HEK293 (cell line): ENCODE data around the gene ABHD8.

Experiments used
- BCL11B ChIP-seq: fragments of 450-650 bp; formaldehyde crosslinking; IDR thresholded peaks from 2 replicates; pipeline ENCODE4 v1.5.1; 2016; ENCODE audit warnings: low read depth, missing biosample characterization, missing genetic modification characterization
- FEZF1 ChIP-seq: fragments of 450-650 bp; formaldehyde crosslinking; IDR thresholded peaks from 2 replicates; pipeline ENCODE4 v1.5.1; 2016; ENCODE audit warnings: missing biosample characterization, missing genetic modification characterization
- GLIS1 ChIP-seq: fragments of 450-650 bp; formaldehyde crosslinking; IDR thresholded peaks from 2 replicates; pipeline ENCODE4 v1.5.1; 2016; ENCODE audit warnings: missing biosample characterization, missing genetic modification characterization
- GLIS2 ChIP-seq: fragments of 450-650 bp; formaldehyde crosslinking; IDR thresholded peaks from 2 replicates; pipeline ENCODE4 v1.5.1; 2016; ENCODE audit warnings: missing biosample characterization, missing genetic modification characterization
- HOXA7 ChIP-seq: sonication (generic); formaldehyde crosslinking; IDR thresholded peaks from 2 replicates; pipeline ENCODE4 v1.8.1; 2022; ENCODE audit warnings: missing genetic modification reagents, borderline replicate concordance
- KLF10 ChIP-seq: fragments of 450-650 bp; IDR thresholded peaks from 2 replicates; pipeline ENCODE4 v1.5.1; 2018; ENCODE audit warnings: missing biosample characterization, mild to moderate bottlenecking, missing genetic modification characterization
- KLF7 ChIP-seq: fragments of 450-650 bp; formaldehyde crosslinking; IDR thresholded peaks from 2 replicates; pipeline ENCODE4 v1.5.1; 2016; ENCODE audit warnings: missing biosample characterization, missing genetic modification characterization, borderline replicate concordance
- MEIS1 ChIP-seq: sonication (generic); formaldehyde crosslinking; IDR thresholded peaks from 2 replicates; pipeline ENCODE4 v1.8.1; 2022; ENCODE audit warnings: missing genetic modification reagents, mild to moderate bottlenecking, borderline replicate concordance
- PRDM1 ChIP-seq: fragments of 450-650 bp; formaldehyde crosslinking; IDR thresholded peaks from 2 replicates; pipeline ENCODE4; 2016; ENCODE audit warnings: missing biosample characterization, missing genetic modification characterization
- SETDB1 ChIP-seq: IDR thresholded peaks from one replicate; pipeline ENCODE4 v1.6.1; 2017; ENCODE audit warnings: mild to moderate bottlenecking, low read length, moderate library complexity, mixed read lengths; ENCODE audit not compliant: insufficient read length
- ZBTB8A ChIP-seq: fragments of 450-650 bp; formaldehyde crosslinking; IDR thresholded peaks from 2 replicates; pipeline ENCODE4 v1.5.1; 2016; ENCODE audit warnings: missing biosample characterization, missing genetic modification characterization
- ZNF10 ChIP-seq: fragments of 450-650 bp; formaldehyde crosslinking; IDR thresholded peaks from 2 replicates; pipeline ENCODE4 v1.5.1; 2017; ENCODE audit warnings: missing biosample characterization, missing genetic modification characterization
- ZNF211 ChIP-seq: fragments of 450-650 bp; formaldehyde crosslinking; IDR thresholded peaks from 2 replicates; pipeline ENCODE4 v1.5.1; 2016; ENCODE audit warnings: low read depth, missing biosample characterization, missing genetic modification characterization
- ZNF37A ChIP-seq: fragments of 450-650 bp; IDR thresholded peaks from 2 replicates; pipeline ENCODE4 v1.5.1; 2018; ENCODE audit warnings: missing biosample characterization, missing genetic modification characterization
- ZNF394 ChIP-seq: fragments of 450-650 bp; formaldehyde crosslinking; IDR thresholded peaks from 2 replicates; pipeline ENCODE4 v1.5.1; 2016; ENCODE audit warnings: missing biosample characterization, missing genetic modification characterization, mild to moderate bottlenecking, moderate library complexity, borderline replicate concordance
- ZNF404 ChIP-seq: fragments of 450-650 bp; formaldehyde crosslinking; IDR thresholded peaks from 2 replicates; pipeline ENCODE4 v1.5.1; 2017; ENCODE audit warnings: missing biosample characterization, missing genetic modification characterization
- ZNF529 ChIP-seq: fragments of 450-650 bp; formaldehyde crosslinking; IDR thresholded peaks from 2 replicates; pipeline ENCODE4 v1.5.1; 2017; ENCODE audit warnings: missing genetic modification characterization, missing biosample characterization; ENCODE audit not compliant: insufficient replicate concordance
- ZNF548 ChIP-seq: fragments of 450-650 bp; formaldehyde crosslinking; IDR thresholded peaks from 2 replicates; pipeline ENCODE4 v1.5.1; 2016; ENCODE audit warnings: missing biosample characterization, missing genetic modification characterization
- ZNF600 ChIP-seq: fragments of 450-650 bp; formaldehyde crosslinking; IDR thresholded peaks from 2 replicates; pipeline ENCODE4 v1.5.1; 2016; ENCODE audit warnings: missing biosample characterization, missing genetic modification characterization
- ZNF624 ChIP-seq: fragments of 450-650 bp; formaldehyde crosslinking; IDR thresholded peaks from 2 replicates; pipeline ENCODE4 v1.5.1; 2017; ENCODE audit warnings: missing biosample characterization, missing genetic modification characterization
- ZNF660 ChIP-seq: fragments of 450-650 bp; IDR thresholded peaks from 2 replicates; pipeline ENCODE4 v1.5.1; 2018; ENCODE audit warnings: missing biosample characterization, mild to moderate bottlenecking, missing genetic modification characterization
- ZNF701 ChIP-seq: fragments of 450-650 bp; formaldehyde crosslinking; IDR thresholded peaks from 2 replicates; pipeline ENCODE4 v1.5.1; 2016; ENCODE audit warnings: missing biosample characterization, missing genetic modification characterization
- ZNF792 ChIP-seq: fragments of 450-650 bp; formaldehyde crosslinking; IDR thresholded peaks from 2 replicates; pipeline ENCODE4 v1.5.1; 2016; ENCODE audit warnings: missing biosample characterization, missing genetic modification characterization
- ZNF837 ChIP-seq: fragments of 450-650 bp; formaldehyde crosslinking; IDR thresholded peaks from 2 replicates; pipeline ENCODE4 v1.5.1; 2016; ENCODE audit warnings: missing biosample characterization, missing genetic modification characterization
- ZSCAN30 ChIP-seq: fragments of 450-650 bp; IDR thresholded peaks from 2 replicates; pipeline ENCODE4 v1.5.1; 2018; ENCODE audit warnings: missing biosample characterization, mild to moderate bottlenecking, missing genetic modification characterization, moderate library complexity
- TF ChIP-seq, protein P1 (sequence below): fragments of 450-650 bp; formaldehyde crosslinking; IDR thresholded peaks from 2 replicates; pipeline ENCODE4 v1.5.1; 2016; ENCODE audit warnings: missing biosample characterization, missing genetic modification characterization
- TF ChIP-seq, protein P2 (sequence below): fragments of 450-650 bp; formaldehyde crosslinking; IDR thresholded peaks from 2 replicates; pipeline ENCODE4 v1.5.1; 2016; ENCODE audit warnings: missing biosample characterization, missing genetic modification characterization
- TF ChIP-seq, protein P3 (sequence below): fragments of 450-650 bp; formaldehyde crosslinking; IDR thresholded peaks from 2 replicates; pipeline ENCODE4 v1.5.1; 2016; ENCODE audit warnings: missing biosample characterization, missing genetic modification characterization
- TF ChIP-seq, protein P4 (sequence below): fragments of 450-650 bp; formaldehyde crosslinking; IDR thresholded peaks from 2 replicates; pipeline ENCODE4 v1.5.1; 2016; ENCODE audit warnings: missing biosample characterization, missing genetic modification characterization
- TF ChIP-seq, protein P5 (sequence below): fragments of 450-650 bp; formaldehyde crosslinking; IDR thresholded peaks from 2 replicates; pipeline ENCODE4 v1.5.1; 2017; ENCODE audit warnings: missing biosample characterization, missing genetic modification characterization

Gene ABHD8

DNA sequence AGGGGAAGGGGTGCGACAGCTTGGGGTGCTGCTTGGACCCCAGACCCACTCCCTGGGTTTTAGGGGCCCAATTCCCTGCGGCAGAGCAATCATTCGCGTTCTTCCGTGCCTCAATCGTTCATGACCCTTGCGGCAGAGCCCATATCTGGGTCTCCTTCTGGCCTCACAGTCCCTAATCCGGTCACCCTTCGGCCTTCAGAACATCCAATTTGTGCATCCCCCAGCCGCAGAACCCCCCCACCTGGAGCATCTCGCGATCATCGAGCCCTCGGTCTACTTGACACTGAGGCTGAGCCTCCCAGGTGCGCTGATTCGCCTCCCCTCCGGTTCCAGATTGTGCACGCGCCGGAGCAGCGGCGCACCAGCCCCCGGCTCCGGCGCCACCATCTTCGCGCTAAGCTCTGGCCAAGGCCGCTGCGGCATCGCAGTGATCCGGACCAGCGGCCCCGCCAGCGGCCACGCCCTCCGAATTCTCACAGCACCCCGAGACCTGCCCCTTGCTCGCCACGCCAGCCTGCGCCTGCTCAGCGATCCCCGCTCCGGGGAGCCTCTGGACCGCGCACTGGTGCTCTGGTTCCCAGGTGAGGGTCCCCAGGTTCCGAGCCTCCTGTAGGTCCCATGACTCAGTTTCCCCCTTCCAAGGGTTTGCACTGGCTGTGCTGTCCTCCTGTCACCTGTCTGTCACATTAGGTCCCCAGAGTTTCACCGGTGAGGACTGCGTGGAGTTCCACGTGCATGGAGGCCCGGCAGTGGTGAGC lies 34.6 kb upstream of the ABHD8 start (continued):
- TF ChIP-seq, protein P1, sequence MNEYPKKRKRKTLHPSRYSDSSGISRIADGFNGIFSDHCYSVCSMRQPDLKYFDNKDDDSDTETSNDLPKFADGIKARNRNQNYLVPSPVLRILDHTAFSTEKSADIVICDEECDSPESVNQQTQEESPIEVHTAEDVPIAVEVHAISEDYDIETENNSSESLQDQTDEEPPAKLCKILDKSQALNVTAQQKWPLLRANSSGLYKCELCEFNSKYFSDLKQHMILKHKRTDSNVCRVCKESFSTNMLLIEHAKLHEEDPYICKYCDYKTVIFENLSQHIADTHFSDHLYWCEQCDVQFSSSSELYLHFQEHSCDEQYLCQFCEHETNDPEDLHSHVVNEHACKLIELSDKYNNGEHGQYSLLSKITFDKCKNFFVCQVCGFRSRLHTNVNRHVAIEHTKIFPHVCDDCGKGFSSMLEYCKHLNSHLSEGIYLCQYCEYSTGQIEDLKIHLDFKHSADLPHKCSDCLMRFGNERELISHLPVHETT (tag by site-specific recombination) = no peak
- TF ChIP-seq GLIS1 (tag by site-specific recombination) (no peak), BCL11B (tag by site-specific recombination) (peak; percentile 83), MEIS1 (no peak), ZNF10 (tag by site-specific recombination) (no peak), PRDM1 (tag by site-specific recombination) (no peak), ZBTB8A (tag by site-specific recombination) (peak; percentile 29; the same call in 1 of the 2 replicates), SETDB1 (no peak), ZSCAN30 (peak; percentile 99), ZNF529 (tag by site-specific recombination) (no peak), ZNF600 (peak; percentile 98), ZNF701 (tag by site-specific recombination) (no peak), HOXA7 (CRISPR knock-in tag) (no peak), ZNF837 (tag by site-specific recombination) (peak; percentile 82; the same call in 1 of the 2 replicates), ZNF548 (tag by site-specific recombination) (no peak), KLF7 (tag by site-specific recombination) (0 out of 2 replicates have a peak, but pooled peaks have one; percentile 25), ZNF394 (peak; percentile 46; the same call in 1 of the 2 replicates), ZNF404 (tag by site-specific recombination) (no peak), FEZF1 (tag by site-specific recombination) (no peak), ZNF211 (no peak), KLF10 (tag by site-specific recombination) (no peak; the same call in 1 of the 2 replicates), GLIS2 (tag by site-specific recombination) (no peak), ZNF37A (no peak; the same call in 1 of the 2 replicates), ZNF792 (no peak), ZNF624 (no peak), ZNF660 (tag by site-specific recombination) (no peak)
- TF ChIP-seq, protein P2, sequence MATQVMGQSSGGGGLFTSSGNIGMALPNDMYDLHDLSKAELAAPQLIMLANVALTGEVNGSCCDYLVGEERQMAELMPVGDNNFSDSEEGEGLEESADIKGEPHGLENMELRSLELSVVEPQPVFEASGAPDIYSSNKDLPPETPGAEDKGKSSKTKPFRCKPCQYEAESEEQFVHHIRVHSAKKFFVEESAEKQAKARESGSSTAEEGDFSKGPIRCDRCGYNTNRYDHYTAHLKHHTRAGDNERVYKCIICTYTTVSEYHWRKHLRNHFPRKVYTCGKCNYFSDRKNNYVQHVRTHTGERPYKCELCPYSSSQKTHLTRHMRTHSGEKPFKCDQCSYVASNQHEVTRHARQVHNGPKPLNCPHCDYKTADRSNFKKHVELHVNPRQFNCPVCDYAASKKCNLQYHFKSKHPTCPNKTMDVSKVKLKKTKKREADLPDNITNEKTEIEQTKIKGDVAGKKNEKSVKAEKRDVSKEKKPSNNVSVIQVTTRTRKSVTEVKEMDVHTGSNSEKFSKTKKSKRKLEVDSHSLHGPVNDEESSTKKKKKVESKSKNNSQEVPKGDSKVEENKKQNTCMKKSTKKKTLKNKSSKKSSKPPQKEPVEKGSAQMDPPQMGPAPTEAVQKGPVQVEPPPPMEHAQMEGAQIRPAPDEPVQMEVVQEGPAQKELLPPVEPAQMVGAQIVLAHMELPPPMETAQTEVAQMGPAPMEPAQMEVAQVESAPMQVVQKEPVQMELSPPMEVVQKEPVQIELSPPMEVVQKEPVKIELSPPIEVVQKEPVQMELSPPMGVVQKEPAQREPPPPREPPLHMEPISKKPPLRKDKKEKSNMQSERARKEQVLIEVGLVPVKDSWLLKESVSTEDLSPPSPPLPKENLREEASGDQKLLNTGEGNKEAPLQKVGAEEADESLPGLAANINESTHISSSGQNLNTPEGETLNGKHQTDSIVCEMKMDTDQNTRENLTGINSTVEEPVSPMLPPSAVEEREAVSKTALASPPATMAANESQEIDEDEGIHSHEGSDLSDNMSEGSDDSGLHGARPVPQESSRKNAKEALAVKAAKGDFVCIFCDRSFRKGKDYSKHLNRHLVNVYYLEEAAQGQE = no peak
- TF ChIP-seq, protein P3, sequence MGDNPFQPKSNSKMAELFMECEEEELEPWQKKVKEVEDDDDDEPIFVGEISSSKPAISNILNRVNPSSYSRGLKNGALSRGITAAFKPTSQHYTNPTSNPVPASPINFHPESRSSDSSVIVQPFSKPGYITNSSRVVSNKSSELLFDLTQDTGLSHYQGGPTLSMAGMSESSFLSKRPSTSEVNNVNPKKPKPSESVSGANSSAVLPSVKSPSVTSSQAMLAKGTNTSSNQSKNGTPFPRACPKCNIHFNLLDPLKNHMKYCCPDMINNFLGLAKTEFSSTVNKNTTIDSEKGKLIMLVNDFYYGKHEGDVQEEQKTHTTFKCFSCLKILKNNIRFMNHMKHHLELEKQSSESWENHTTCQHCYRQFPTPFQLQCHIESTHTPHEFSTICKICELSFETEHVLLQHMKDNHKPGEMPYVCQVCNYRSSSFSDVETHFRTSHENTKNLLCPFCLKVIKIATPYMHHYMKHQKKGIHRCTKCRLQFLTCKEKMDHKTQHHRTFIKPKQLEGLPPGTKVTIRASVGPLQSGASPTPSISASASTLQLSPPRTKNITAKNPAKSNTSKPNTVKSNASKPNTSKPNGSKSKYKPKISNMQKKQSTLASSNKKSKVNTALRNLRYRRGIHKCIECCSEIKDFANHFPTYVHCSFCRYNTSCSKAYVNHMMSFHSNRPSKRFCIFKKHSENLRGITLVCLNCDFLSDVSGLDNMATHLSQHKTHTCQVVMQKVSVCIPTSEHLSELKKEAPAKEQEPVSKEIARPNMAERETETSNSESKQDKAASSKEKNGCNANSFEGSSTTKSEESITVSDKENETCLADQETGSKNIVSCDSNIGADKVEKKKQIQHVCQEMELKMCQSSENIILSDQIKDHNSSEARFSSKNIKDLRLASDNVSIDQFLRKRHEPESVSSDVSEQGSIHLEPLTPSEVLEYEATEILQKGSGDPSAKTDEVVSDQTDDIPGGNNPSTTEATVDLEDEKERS (tag by site-specific recombination) = no peak
- TF ChIP-seq, protein P4, sequence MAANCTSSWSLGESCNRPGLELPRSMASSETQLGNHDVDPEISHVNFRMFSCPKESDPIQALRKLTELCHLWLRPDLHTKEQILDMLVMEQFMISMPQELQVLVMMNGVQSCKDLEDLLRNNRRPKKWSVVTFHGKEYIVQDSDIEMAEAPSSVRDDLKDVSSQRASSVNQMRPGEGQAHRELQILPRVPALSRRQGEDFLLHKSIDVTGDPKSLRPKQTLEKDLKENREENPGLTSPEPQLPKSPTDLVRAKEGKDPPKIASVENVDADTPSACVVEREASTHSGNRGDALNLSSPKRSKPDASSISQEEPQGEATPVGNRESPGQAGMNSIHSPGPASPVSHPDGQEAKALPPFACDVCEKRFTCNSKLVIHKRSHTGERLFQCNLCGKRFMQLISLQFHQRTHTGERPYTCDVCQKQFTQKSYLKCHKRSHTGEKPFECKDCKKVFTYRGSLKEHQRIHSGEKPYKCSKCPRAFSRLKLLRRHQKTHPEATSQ (tag by site-specific recombination) = 0 out of 2 replicates have a peak, but pooled peaks have one; percentile 12
- TF ChIP-seq, protein P5, sequence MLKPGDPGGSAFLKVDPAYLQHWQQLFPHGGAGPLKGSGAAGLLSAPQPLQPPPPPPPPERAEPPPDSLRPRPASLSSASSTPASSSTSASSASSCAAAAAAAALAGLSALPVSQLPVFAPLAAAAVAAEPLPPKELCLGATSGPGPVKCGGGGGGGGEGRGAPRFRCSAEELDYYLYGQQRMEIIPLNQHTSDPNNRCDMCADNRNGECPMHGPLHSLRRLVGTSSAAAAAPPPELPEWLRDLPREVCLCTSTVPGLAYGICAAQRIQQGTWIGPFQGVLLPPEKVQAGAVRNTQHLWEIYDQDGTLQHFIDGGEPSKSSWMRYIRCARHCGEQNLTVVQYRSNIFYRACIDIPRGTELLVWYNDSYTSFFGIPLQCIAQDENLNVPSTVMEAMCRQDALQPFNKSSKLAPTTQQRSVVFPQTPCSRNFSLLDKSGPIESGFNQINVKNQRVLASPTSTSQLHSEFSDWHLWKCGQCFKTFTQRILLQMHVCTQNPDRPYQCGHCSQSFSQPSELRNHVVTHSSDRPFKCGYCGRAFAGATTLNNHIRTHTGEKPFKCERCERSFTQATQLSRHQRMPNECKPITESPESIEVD = no peak
